Adipocyte (in vitro differentiated cells): ENCODE results near the gene RBM17.
"Not testable (repeated sequence)": the region's sequence is repeated elsewhere in the genome, so short reads cannot be mapped to it uniquely, and the experiment has no call there.

ENCODE experiments used
- DNase-seq: peaks from one replicate; pipeline ENCODE4 v3.0.0-alpha.2; 2015; ENCODE audit warnings: low read depth
- H3K27me3 ChIP-seq: replicated peaks from 2 replicates; pipeline ENCODE4 v1.7.0; 2013; ENCODE audit warnings: mild to moderate bottlenecking, low read length, moderate library complexity; ENCODE audit not compliant: control insufficient read depth, insufficient read depth
- H3K36me3 ChIP-seq: 2 replicates; pipeline ENCODE4 v1.7.0; 2013; ENCODE audit warnings: low read length, mild to moderate bottlenecking, moderate library complexity; ENCODE audit not compliant: control insufficient read depth, insufficient read depth, severe bottlenecking
- H3K4me1 ChIP-seq: 2 replicates; pipeline ENCODE4 v1.7.0; 2013; ENCODE audit warnings: mild to moderate bottlenecking, low read length, moderate library complexity; ENCODE audit not compliant: control insufficient read depth, insufficient read depth
- H3K4me3 ChIP-seq: 2 replicates; pipeline ENCODE4 v1.7.0; 2013; ENCODE audit warnings: mild to moderate bottlenecking, low read length, moderate library complexity
- H3K9ac ChIP-seq: 2 replicates; pipeline ENCODE4 v1.7.0; 2013; ENCODE audit warnings: mild to moderate bottlenecking, low read length, moderate library complexity
- H3K9me3 ChIP-seq: 2 replicates; pipeline ENCODE4 v1.7.0; 2013; ENCODE audit warnings: mild to moderate bottlenecking, low read length, moderate library complexity; ENCODE audit not compliant: control insufficient read depth

Gene RBM17

DNA sequence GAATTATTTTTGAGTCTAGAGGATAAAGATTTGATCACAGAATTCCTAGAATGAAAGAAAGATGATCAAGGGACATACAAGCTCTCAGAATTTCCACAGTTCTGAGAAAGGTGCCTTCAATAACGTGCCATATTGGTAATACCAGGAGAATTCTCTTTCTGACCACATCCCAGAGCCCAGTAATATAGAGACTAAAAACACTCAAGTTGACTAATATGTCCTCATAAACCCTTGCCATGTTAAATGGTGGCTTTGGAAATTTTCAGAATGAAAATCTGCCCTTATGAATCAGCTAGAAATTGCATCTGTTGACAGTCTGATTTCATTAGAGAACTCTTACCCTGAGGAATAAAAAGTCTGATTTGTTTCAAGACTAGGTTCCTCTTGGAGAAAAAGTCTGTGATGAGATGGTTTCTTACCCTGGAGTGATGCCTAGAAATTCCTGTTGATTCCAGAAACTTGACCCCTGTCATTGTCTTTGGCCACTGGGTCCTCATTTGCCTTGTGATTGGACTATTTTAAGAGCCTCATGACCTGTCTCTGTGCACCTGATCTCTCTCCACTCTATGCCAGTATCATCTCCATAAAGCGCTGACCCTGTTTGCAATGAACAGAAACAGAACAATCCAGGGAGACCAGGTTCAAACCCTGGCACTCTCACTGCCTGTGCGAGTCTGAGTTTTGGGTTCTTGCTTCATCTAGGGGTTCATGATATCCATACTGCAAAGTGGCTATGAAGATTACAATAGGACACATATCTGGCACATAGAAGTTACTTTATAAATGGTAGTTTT, 30.0 kb upstream of the RBM17 start:
- no peaks in the 10 kb centered on the region for H3K9me3 ChIP-seq
- H3K4me3 ChIP-seq, result no peak overlapping the region
- no peak overlapping the region for H3K9ac ChIP-seq
- H3K27me3 ChIP-seq, result peaks cover 26% of the 10 kb centered on the region
- H3K36me3 ChIP-seq, result no peaks in the 10 kb centered on the region
- DNase-seq, result no peak
- peaks cover 16% of the 10 kb centered on the region for H3K4me1 ChIP-seq

DNA sequence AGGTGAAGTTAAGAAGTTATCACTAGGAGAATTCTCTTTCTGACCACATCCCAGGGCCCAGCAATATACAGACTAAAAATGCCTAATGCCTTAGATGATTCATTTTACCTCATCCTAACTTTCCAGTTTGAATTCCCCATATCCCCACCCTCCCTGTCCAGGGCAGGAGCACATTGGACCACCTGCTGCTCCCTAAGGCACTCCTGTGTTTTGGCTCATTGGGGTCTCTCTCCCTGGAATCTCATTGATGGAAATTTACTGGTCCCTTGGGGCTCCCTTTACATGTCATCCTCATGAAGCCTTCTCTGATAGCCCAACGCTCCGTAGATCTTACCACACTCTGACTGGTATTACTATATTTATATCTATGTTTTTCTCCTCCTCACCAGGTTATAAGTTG, 29.3 kb upstream of the RBM17 start:
- Histone ChIP-seq H3K4me1 (peaks cover 16% of the 10 kb centered on the region), H3K4me3 (no peak overlapping the region), H3K36me3 (no peaks in the 10 kb centered on the region), H3K9ac (no peak overlapping the region), H3K27me3 (peaks cover 24% of the 10 kb centered on the region), H3K9me3 (no peaks in the 10 kb centered on the region)
- no peak for DNase-seq

DNA sequence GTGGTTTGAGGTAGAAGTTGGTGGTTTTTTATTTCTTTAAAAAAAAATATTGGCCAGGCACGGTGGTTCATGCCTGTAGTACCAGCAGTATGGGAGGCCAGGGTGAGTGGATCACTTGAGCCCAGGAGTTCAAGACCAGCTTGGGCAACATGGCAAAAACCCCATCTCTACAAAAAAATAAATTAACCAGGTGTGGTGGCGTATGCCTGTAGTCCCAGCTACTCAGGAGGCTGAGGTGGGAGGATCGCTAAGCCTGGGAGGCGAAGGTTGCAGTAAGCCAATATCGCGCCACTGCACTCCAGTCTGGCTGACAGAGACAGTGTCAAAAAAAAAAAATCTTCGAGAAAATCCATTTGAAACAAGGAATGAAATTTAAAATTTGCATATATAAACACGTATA, 27.8 kb upstream of the RBM17 start:
- H3K27me3 ChIP-seq, result peaks cover 23% of the 10 kb centered on the region
- peaks cover 25% of the 10 kb centered on the region for H3K4me1 ChIP-seq

DNA sequence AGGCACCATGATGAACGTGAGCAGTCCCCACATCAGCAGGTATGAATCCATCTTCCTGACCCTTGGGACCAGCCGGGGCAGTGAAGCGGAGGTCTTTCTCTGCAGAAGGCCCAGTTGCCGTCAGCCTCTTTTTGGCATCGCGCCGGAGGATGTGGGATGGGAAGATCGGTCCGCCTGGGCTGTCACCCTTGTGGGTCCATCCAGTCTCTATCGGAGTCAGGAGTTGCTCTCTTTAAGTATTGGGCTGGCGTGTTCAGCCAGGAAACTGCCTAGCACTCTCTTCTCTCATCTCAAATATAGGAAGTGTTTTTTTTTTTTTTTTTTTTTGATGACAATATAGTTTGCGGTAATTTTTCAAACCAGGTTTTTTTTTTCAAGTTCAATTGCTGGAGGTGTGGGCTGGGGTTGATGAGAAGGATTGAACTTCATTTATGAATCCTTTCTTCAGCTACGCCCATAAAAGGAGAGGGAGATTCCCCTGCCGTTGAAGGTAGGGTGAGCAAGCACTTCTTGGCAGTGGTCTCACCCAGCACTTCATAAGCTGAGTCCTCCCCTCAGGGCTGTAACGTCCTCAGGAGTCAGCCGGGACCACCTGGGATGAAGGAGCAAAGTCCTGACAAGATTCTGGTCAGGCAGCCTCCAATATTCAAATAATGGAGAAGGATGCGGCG, 26.6 kb upstream of the RBM17 start, which contains the start of gene IL2RA:
Gene IL2RA, minus strand, starts transcription at position 267 of the 671 bp plus-strand sequence. Its CDS starts 216 bp downstream, at position 51.
- peaks cover 29% of the 10 kb centered on the region for H3K4me1 ChIP-seq
- no peaks in the 10 kb centered on the region for H3K36me3 ChIP-seq
- peaks cover 12% of the 10 kb centered on the region for H3K27me3 ChIP-seq
- no peak within 1 kb of the TSS for H3K4me3 ChIP-seq
- no peak for DNase-seq
- H3K9ac ChIP-seq, result no peak within 1 kb of the TSS
- no peaks in the 10 kb centered on the region for H3K9me3 ChIP-seq

More for the DNA sequence above, 27.8 kb upstream of the RBM17 start:
- Histone ChIP-seq H3K9ac (no peak overlapping the region), H3K9me3 (no peaks in the 10 kb centered on the region), H3K4me3 (no peak overlapping the region), H3K36me3 (no peaks in the 10 kb centered on the region)
- DNase-seq, result no peak

DNA sequence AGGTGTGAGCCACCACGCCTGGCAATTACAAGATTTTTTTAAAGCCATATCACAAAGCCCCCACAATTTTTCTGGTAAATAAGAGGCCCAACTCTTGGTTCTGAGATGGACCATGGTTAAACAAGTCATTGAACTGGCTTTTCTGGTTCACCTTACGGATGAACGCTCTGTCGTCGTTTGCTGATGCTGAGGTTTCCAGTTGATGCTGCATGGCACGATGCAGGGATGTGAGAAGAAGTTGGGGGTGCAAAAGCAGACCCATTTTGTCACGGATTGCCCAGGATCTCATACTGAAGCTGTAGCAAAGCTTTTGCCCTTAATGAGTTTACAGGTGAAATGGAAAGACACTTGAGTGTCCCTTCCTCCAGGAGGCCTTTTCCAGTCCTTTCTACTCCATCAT, 24.7 kb upstream of the RBM17 start:
- no peak overlapping the region for H3K4me3 ChIP-seq
- no peak overlapping the region for H3K9ac ChIP-seq
- no peak for DNase-seq
- H3K27me3 ChIP-seq, result peaks cover 12% of the 10 kb centered on the region
- peaks cover 14% of the 10 kb centered on the region for H3K4me1 ChIP-seq
- no peaks in the 10 kb centered on the region for H3K9me3 ChIP-seq
- H3K36me3 ChIP-seq, result no peaks in the 10 kb centered on the region

DNA sequence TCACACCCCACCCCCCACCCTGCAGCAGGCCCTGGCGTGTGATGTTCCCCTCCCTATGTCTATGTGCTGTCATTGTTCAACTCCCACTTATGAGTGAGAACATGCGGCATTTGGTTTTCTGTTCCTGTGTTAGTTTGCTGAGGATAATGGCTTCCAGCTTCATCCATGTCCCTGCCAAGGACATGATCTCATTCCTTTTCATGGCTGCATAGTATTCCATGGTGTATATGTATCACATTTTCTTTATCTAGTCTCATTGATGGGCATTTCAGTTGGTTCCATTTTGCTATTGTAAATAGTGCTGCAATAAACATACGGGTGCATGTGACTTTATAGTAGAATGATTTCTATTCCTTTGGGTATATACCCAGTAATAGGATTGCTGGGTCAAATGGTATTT, 24.1 kb upstream of the RBM17 start:
- H3K4me1 ChIP-seq, result peaks cover 13% of the 10 kb centered on the region
- not testable (repeated sequence) for H3K9ac ChIP-seq, H3K4me3 ChIP-seq, H3K9me3 ChIP-seq, DNase-seq, H3K36me3 ChIP-seq
- peaks cover 11% of the 10 kb centered on the region for H3K27me3 ChIP-seq

DNA sequence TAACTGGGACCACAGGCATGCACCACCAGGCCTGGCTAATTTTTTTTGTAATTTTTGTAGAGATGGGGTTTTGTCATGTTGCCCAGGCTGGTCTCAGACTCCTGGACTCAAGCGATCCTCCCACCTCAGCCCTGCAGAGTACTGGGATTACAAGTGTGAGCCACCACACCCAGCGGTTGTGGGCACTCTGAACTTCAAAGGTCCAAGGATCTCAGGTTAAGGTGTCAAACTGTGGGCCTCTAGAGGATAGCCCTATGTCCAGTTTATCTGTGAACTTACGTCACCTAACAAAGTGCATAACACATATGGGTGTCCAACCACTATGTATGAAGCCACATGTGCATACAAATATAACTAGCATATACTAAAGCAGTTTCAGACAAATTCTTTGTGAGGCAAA, 23.4 kb upstream of the RBM17 start:
- Histone ChIP-seq H3K27me3 (peaks cover 6% of the 10 kb centered on the region), H3K36me3 (no peaks in the 10 kb centered on the region), H3K9me3 (no peaks in the 10 kb centered on the region), H3K4me3 (no peak overlapping the region), H3K9ac (no peak overlapping the region), H3K4me1 (peaks cover 13% of the 10 kb centered on the region)
- no peak for DNase-seq

DNA sequence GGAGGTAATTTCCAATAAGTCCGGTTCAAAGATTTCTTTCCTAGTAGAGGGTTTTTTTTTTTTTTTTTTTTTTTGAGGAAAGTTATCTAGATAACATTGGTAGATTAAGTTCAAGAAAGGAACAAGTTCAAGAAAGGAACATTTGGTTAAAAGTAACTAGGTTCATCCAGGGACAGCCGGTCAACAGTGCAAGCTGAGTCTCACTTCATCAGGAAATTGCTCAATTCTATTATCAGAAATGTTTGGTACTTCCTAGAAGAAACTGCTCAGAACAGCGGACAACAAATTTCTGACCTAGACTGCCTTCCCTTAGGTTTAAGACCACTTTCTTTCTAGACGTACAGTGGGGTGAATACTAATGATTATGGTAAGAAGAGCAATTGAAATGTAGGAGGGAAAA, 23.0 kb upstream of the RBM17 start:
- H3K9me3 ChIP-seq, result no peaks in the 10 kb centered on the region
- no peaks in the 10 kb centered on the region for H3K36me3 ChIP-seq
- H3K9ac ChIP-seq, result no peak overlapping the region
- H3K27me3 ChIP-seq, result peaks cover 6% of the 10 kb centered on the region
- no peak overlapping the region for H3K4me3 ChIP-seq
- no peak for DNase-seq
- H3K4me1 ChIP-seq, result peaks cover 13% of the 10 kb centered on the region

DNA sequence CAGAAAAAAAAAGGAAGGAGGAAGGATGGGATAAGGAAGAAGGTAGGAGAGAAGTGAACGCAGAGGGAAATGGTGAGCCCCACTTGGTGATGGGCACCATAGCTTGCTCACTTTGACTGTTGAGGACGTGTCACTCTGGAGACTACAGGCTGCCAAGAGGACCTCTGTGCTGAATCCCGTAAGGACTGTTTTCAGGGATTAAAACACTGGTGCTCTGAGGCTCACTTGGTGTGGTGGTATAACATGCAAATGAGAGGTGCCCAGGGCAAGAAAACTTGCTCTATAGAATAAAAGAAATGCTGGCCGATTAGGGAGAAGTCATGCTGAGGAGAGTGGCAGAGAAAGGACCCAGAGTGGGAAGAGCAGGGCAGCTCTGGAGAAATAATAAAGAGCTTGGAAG, 21.4 kb upstream of the RBM17 start:
- H3K4me3 ChIP-seq, result no peak overlapping the region
- no peaks in the 10 kb centered on the region for H3K36me3 ChIP-seq
- no peak for DNase-seq
- no peak overlapping the region for H3K9ac ChIP-seq
- H3K27me3 ChIP-seq, result no peaks in the 10 kb centered on the region
- no peaks in the 10 kb centered on the region for H3K9me3 ChIP-seq
- H3K4me1 ChIP-seq, result peaks cover 22% of the 10 kb centered on the region

DNA sequence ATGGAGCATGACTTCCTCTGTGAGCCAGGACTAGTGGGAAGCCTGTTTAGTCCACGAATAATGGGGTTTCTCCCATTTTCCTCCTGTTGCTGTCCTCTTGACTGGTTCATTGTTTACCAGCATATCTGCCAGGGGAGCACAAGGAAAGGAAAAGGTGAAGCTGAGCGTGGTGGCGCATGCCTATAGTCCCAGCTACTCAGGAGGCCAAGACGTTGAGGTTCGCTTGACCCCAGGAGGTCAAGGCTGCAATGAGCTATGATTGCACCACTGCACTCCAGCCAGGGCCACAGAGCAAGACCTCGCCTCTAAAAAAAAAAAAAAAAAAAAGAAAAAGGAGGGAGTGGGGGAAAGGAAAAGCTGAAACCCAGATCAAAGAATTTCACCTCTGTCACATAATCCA, 20.8 kb upstream of the RBM17 start:
- H3K9me3 ChIP-seq, result no peaks in the 10 kb centered on the region
- no peak for DNase-seq
- H3K4me3 ChIP-seq, result no peak overlapping the region
- no peaks in the 10 kb centered on the region for H3K27me3 ChIP-seq
- H3K9ac ChIP-seq, result no peak overlapping the region
- peaks cover 24% of the 10 kb centered on the region for H3K4me1 ChIP-seq
- H3K36me3 ChIP-seq, result no peaks in the 10 kb centered on the region

DNA sequence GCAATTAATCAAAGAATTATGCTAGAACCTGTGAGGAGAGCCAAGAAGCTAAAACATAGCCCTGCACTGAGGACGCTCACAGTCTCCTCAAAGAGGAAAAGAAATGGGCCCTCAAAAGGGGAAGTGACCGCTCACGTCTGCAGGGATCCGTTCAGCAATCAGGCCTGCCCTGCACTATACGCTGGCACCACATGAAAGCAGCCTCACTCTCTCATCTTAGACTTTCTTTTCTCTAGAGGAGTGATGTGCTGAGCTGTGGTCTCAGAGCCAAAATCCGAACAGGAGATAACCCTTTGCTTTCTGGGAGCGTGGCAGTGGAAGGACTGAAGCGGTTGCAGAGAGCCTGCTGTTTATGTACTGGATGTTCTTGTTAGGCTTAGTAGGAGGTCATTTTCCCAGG, 20.4 kb upstream of the RBM17 start:
- DNase-seq, result no peak
- Histone ChIP-seq H3K27me3 (no peaks in the 10 kb centered on the region), H3K9ac (no peak overlapping the region), H3K36me3 (no peaks in the 10 kb centered on the region), H3K4me3 (no peak overlapping the region), H3K4me1 (peaks cover 24% of the 10 kb centered on the region), H3K9me3 (no peaks in the 10 kb centered on the region)
